HepG2 (cell line): ENCODE data around the gene ALS2. TPM values are rescaled to one million over a fixed set of nuclear protein-coding genes. Genes with fewer than 3 reads are reported as not detected.
A peak's percentile ranks its signal among the peaks of the same experiment; 100 is the strongest.
"Not testable (repeated sequence)": the region's sequence is repeated elsewhere in the genome, so short reads cannot be mapped to it uniquely, and the experiment has no call there.

ENCODE experiments used
- ATAC-seq: fragments of 200-7000 bp; cut with Tn5 transposase; 3 replicates; pipeline ENCODE4 v1.9.1; 2020; ENCODE audit warnings: mild to moderate bottlenecking, moderate library complexity
- BruUV-seq: library from RNA; stranded (reverse); fragments of 400-500 nt; replicated peaks from 2 replicates; lab custom pipeline; 2021; lab: Mats Ljungman, UMichigan
- CTCF ChIA-PET: fragments of 300-600 bp; formaldehyde crosslinking; extraction: SDS; loops from one replicate; lab custom pipeline; 2021; ENCODE audit warnings: low total read pairs, inconsistent platforms, low intra/inter-chr PET ratio; lab: Yijun Ruan, JAX
- POLR2A ChIA-PET: fragments of 350-600 bp; sonication (Branson Sonifier 250); formaldehyde crosslinking; loops from one replicate; lab custom pipeline; 2020; ENCODE audit warnings: antibody characterized with exemption, inconsistent platforms; lab: Yijun Ruan, JAX
- DNase-seq: peaks from one replicate; pipeline ENCODE4 v3.0.0-alpha.2; 2015; ENCODE audit warnings: low spot score
- FAIRE-seq: peaks from 3 replicates; lab custom pipeline; 2011; peaks lifted over from hg19 to GRCh38; lab: Jason Lieb, UNC
- H2AFZ ChIP-seq: one replicate; pipeline ENCODE4 v1.6.1; 2011; ENCODE audit warnings: low read length, inconsistent platforms
- H3K27ac ChIP-seq: fragments of 300-600 bp; 3 replicates; pipeline ENCODE4 v1.8.0; 2011; ENCODE audit warnings: mixed run types, mild to moderate bottlenecking, mixed read lengths, low read length, inconsistent platforms; ENCODE audit not compliant: insufficient read depth; ENCODE audit errors: extremely low read length
- H3K27me3 ChIP-seq, 2 experiments: fragments of 200-600 bp in 1 of 2; 2 replicates in 1 of 2; 3 replicates in 1 of 2; pipeline versions ENCODE4 v1.6.0 to v1.8.0; 2011; ENCODE audit warnings: low read length in 2 of 2, mild to moderate bottlenecking in 2 of 2, moderate library complexity in 2 of 2, inconsistent platforms in 1 of 2; ENCODE audit not compliant: insufficient read depth in 2 of 2, control insufficient read depth in 1 of 2
- H3K36me3 ChIP-seq, 2 experiments: fragments of 200-600 bp in 1 of 2; replicated peaks in 1 of 2; 2 replicates in 1 of 2; 3 replicates in 1 of 2; pipeline versions ENCODE4 v1.5.1 to v1.8.0; 2011; ENCODE audit warnings: low read length in 2 of 2, inconsistent platforms in 1 of 2; ENCODE audit not compliant: insufficient read depth in 2 of 2, control insufficient read depth in 1 of 2
- H3K4me1 ChIP-seq: 2 replicates; pipeline ENCODE4 v1.5.1; 2012; ENCODE audit warnings: low read length, inconsistent platforms; ENCODE audit not compliant: insufficient read depth
- H3K4me2 ChIP-seq: 2 replicates; pipeline ENCODE4 v1.6.0; 2011; ENCODE audit warnings: low read depth, low read length, inconsistent platforms
- H3K4me3 ChIP-seq, 3 experiments: fragments of 200-600 bp in 1 of 3; sonication (generic), shearing (Covaris generic) in 1 of 3; replicated peaks in 1 of 3; 2 replicates each; pipeline ENCODE4 v1.5.1; 2011 to 2016; ENCODE audit warnings: low read length in 3 of 3, inconsistent platforms in 2 of 3, low read depth in 2 of 3, mild to moderate bottlenecking in 2 of 3, control low read depth in 1 of 3, mixed read lengths in 1 of 3; ENCODE audit not compliant: insufficient read depth in 1 of 3
- H3K79me2 ChIP-seq: one replicate; pipeline ENCODE4 v1.6.1; 2011; ENCODE audit warnings: low read length, inconsistent platforms; ENCODE audit not compliant: insufficient read depth
- H3K9ac ChIP-seq: 2 replicates; pipeline ENCODE4 v1.6.0; 2011; ENCODE audit warnings: mild to moderate bottlenecking, low read depth, low read length, inconsistent platforms; ENCODE audit not compliant: insufficient read depth
- H3K9me3 ChIP-seq: 2 replicates; pipeline ENCODE4 v1.5.1; 2012; ENCODE audit warnings: mild to moderate bottlenecking, low read length
- H4K20me1 ChIP-seq: 2 replicates; pipeline ENCODE4 v1.6.0; 2011; ENCODE audit warnings: inconsistent platforms, mild to moderate bottlenecking, low read length, moderate library complexity; ENCODE audit not compliant: insufficient read depth
- AGO1 ChIP-seq: fragments of 200-400 bp; formaldehyde crosslinking; IDR thresholded peaks from 2 replicates; pipeline ENCODE4 v1.6.1; 2017; ENCODE audit warnings: mild to moderate bottlenecking, low read depth, low read length, moderate library complexity; ENCODE audit not compliant: poor library complexity, severe bottlenecking
- HOXD1 ChIP-seq: sonication (generic); formaldehyde crosslinking; IDR thresholded peaks from 2 replicates; pipeline ENCODE4 v1.5.0; 2020; ENCODE audit warnings: missing genetic modification reagents
- PLRG1 ChIP-seq: fragments of 450-650 bp; conservative IDR thresholded peaks from 2 replicates; pipeline ENCODE4 v1.6.1; 2016
- STAG1 ChIP-seq: sonication (generic); formaldehyde crosslinking; IDR thresholded peaks from 2 replicates; pipeline ENCODE4 v1.4.0; 2020; ENCODE audit warnings: missing genetic modification reagents
- XRCC5 ChIP-seq: fragments of 200-400 bp; formaldehyde crosslinking; optimal IDR thresholded peaks from 2 replicates; pipeline ENCODE3; 2017; ENCODE audit warnings: mild to moderate bottlenecking, low read length
- ZC3H13 ChIP-seq: sonication (generic); formaldehyde crosslinking; IDR thresholded peaks from 2 replicates; pipeline ENCODE4 v1.8.1; 2023; ENCODE audit warnings: mild to moderate bottlenecking, missing genetic modification reagents, moderate library complexity
- ZNF30 ChIP-seq: sonication (generic); formaldehyde crosslinking; IDR thresholded peaks from 2 replicates; pipeline ENCODE4 v1.5.0; 2020; ENCODE audit warnings: mild to moderate bottlenecking, missing genetic modification reagents
- ZNF383 ChIP-seq: sonication (generic); formaldehyde crosslinking; IDR thresholded peaks from 2 replicates; pipeline ENCODE4 v1.4.0; 2020; ENCODE audit warnings: missing genetic modification reagents, mild to moderate bottlenecking, borderline replicate concordance
- ZNF567 ChIP-seq: sonication (generic); formaldehyde crosslinking; IDR thresholded peaks from 2 replicates; pipeline ENCODE4 v1.8.1; 2023; ENCODE audit warnings: mild to moderate bottlenecking, missing genetic modification reagents, borderline replicate concordance
- ZNF841 ChIP-seq: sonication (generic); formaldehyde crosslinking; IDR thresholded peaks from 2 replicates; pipeline ENCODE4 v1.8.1; 2023; ENCODE audit warnings: missing genetic modification reagents, borderline replicate concordance
- WGBS: methylation state at CpG from one replicate; pipeline ENCODE4 v1.1.6; 2017; ENCODE audit warnings: low lambda C conversion rate; 5-methylcytosine and 5-hydroxymethylcytosine counted together
- in situ Hi-C: cut with HindIII; loops from 2 replicates; pipeline ENCODE4 v1.10.0; 2017; ENCODE audit warnings: low pct_unique_long_range_greater_than_20kb; ENCODE audit not compliant: extremely low pct_ligation_motif_present
- intact Hi-C: fragments of 100-400 bp; cut with micrococcal nuclease; formaldehyde crosslinking; loops from one replicate; pipeline ENCODE4 v1.10.0; 2022; ENCODE audit not compliant: unreplicated experiment
- polyA plus RNA-seq, 8 experiments: library from polyadenylated mRNA; depleted of rRNA in 3 of 8; stranded (reverse) in 7 of 8; unstranded in 1 of 8; fragments of >200 nt; fragmentation: Illumina TruSeq in 4 of 8; extraction: Trizol in 4 of 8; gene quantifications; 2 replicates each; pipeline versions ENCODE4 v1.2.1 to v1.2.3, GENCODE V29; 2011 to 2016; ENCODE audit warnings: low read depth in 4 of 8, missing spikeins in 1 of 8, mixed read lengths in 1 of 8; ENCODE audit not compliant: insufficient read depth in 1 of 8
- total RNA-seq, 5 experiments: library from RNA; depleted of rRNA; stranded (reverse); fragments of >200 nt; fragmentation: Illumina TruSeq; extraction: Trizol; gene quantifications; 2 replicates each; pipeline ENCODE4 v1.2.3, GENCODE V29; 2016; ENCODE audit warnings: low read depth in 1 of 5
- TF ChIP-seq, protein P1 (sequence below): sonication (generic); formaldehyde crosslinking; IDR thresholded peaks from 2 replicates; pipeline ENCODE4 v1.4.0; 2020; ENCODE audit warnings: missing genetic modification reagents
- TF ChIP-seq, protein P2 (sequence below): sonication (generic); formaldehyde crosslinking; IDR thresholded peaks from 2 replicates; pipeline ENCODE4 v1.5.0; 2020; ENCODE audit warnings: mild to moderate bottlenecking, missing genetic modification reagents, moderate library complexity

The ALS2 gene
- total and polyA plus RNA-seq, 2 of the 13 experiments (the other 11 are each of a cell fraction or from before 2014, with no cell fraction given) = 12.7 to 19.3 TPM

DNA sequence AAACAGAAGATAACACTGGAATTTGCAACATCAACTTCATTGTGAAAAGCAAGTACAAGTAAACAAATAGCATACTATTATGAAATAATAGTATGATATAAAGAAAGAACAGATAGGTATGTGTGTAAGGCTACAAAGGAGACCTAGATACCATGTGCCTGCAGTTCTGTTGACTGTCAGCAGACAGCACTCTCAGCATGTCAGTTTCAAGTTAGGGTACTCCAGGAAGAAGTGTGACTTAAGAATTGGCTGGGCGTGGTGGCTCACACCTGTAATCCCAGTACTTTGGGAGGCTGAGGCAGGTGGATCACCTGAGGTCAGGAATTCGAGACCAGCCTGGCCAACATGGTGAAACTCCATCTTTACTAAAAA, 18.2 kb upstream of the ALS2 start:
- H3K27ac ChIP-seq = not testable (repeated sequence)
- ATAC-seq = peak; percentile 57

DNA sequence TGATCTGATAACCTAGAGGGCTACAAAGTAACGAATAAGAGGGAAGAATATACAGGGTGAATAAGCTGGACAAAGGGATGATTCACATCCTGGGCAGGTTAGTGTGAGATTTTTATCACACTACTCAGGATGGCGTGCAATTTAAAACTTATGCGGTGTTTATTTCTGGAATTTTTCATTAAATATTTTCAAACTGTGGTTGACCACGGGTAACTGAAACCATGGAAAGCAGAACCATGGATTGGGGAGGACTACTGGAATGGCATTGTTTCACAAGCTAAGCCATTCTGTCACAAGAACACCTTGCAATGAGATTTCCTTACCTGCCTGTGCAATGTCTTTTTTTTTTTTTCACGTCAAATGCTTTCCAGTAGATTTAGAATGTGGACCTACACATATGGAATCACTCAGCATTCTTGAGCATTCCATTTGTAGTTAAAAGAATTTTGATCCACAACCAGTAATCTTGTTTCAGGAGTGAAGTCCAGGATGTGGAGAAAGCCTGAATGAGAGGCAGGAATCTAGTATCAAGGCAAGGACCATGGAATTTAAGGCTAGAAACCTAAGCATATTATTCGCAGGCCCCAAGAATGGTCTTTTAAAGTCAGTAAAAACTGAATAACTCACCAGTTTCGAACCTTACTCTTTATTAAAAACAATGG, 17.6 kb upstream of the ALS2 start:
- intact Hi-C loops (no loop called here), in situ Hi-C loops (loop anchor here (10.0 kb wide), 1 partner anchor 386 kb away; no protein-coding TSS in a partner anchor)
- no peaks in the 10 kb centered on the region for H4K20me1 ChIP-seq
- ChIA-PET POLR2A (no interaction called here), CTCF (interaction anchor here (1.5 kb wide), 1 partner anchor 380 kb away, joined by 4 read pairs; no protein-coding TSS in a partner anchor)
- FAIRE-seq (no peak), ATAC-seq (no peak), DNase-seq (no peak)
- H3K9ac ChIP-seq = no peak overlapping the region
- no peaks in the 10 kb centered on the region for H3K27me3 ChIP-seq
- H3K4me3 ChIP-seq = no peak overlapping the region
- H3K4me1 ChIP-seq = no peaks in the 10 kb centered on the region
- 44% methylated on average over 7 of the region's 7 CpGs for WGBS
- H3K79me2 ChIP-seq = no peaks in the 10 kb centered on the region
- H3K4me2 ChIP-seq = no peak overlapping the region
- no peak overlapping the region for H2AFZ ChIP-seq
- H3K9me3 ChIP-seq = no peaks in the 10 kb centered on the region
- H3K36me3 ChIP-seq = no peaks in the 10 kb centered on the region
- no peak overlapping the region for H3K27ac ChIP-seq
- BruUV-seq = no TSS peak
- no peak for TF ChIP-seq ZNF383 (CRISPR knock-in tag)
- no peak for TF ChIP-seq STAG1 (CRISPR knock-in tag)
- TF ChIP-seq XRCC5 = no peak
- no peak for TF ChIP-seq ZNF567 (CRISPR knock-in tag)
- TF ChIP-seq, protein P1, sequence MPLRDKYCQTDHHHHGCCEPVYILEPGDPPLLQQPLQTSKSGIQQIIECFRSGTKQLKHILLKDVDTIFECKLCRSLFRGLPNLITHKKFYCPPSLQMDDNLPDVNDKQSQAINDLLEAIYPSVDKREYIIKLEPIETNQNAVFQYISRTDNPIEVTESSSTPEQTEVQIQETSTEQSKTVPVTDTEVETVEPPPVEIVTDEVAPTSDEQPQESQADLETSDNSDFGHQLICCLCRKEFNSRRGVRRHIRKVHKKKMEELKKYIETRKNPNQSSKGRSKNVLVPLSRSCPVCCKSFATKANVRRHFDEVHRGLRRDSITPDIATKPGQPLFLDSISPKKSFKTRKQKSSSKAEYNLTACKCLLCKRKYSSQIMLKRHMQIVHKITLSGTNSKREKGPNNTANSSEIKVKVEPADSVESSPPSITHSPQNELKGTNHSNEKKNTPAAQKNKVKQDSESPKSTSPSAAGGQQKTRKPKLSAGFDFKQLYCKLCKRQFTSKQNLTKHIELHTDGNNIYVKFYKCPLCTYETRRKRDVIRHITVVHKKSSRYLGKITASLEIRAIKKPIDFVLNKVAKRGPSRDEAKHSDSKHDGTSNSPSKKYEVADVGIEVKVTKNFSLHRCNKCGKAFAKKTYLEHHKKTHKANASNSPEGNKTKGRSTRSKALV (CRISPR knock-in tag) = no peak
- TF ChIP-seq ZNF841 (CRISPR knock-in tag) = no peak
- TF ChIP-seq HOXD1 (CRISPR knock-in tag) = no peak
- no peak for TF ChIP-seq AGO1
- TF ChIP-seq PLRG1 = no peak
- TF ChIP-seq ZC3H13 (CRISPR knock-in tag) = no peak
- TF ChIP-seq ZNF30 (CRISPR knock-in tag) = no peak

More for the DNA sequence above, 18.2 kb upstream of the ALS2 start:
- H2AFZ ChIP-seq, H3K4me1 ChIP-seq, POLR2A ChIA-PET, H3K4me2 ChIP-seq, H3K27me3 ChIP-seq, FAIRE-seq, DNase-seq, H3K79me2 ChIP-seq, H3K36me3 ChIP-seq, H3K9me3 ChIP-seq, H4K20me1 ChIP-seq, intact Hi-C loops, BruUV-seq, H3K9ac ChIP-seq, H3K4me3 ChIP-seq: not testable (repeated sequence)
- WGBS = 14% methylated on average over 2 of the region's 2 CpGs
- in situ Hi-C loops = loop anchor here (10.0 kb wide), 1 partner anchor 386 kb away; no protein-coding TSS in a partner anchor
- TF ChIP-seq, protein P2, sequence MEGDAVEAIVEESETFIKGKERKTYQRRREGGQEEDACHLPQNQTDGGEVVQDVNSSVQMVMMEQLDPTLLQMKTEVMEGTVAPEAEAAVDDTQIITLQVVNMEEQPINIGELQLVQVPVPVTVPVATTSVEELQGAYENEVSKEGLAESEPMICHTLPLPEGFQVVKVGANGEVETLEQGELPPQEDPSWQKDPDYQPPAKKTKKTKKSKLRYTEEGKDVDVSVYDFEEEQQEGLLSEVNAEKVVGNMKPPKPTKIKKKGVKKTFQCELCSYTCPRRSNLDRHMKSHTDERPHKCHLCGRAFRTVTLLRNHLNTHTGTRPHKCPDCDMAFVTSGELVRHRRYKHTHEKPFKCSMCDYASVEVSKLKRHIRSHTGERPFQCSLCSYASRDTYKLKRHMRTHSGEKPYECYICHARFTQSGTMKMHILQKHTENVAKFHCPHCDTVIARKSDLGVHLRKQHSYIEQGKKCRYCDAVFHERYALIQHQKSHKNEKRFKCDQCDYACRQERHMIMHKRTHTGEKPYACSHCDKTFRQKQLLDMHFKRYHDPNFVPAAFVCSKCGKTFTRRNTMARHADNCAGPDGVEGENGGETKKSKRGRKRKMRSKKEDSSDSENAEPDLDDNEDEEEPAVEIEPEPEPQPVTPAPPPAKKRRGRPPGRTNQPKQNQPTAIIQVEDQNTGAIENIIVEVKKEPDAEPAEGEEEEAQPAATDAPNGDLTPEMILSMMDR (CRISPR knock-in tag) = peak; percentile 19
- peak; percentile 26 for TF ChIP-seq STAG1 (CRISPR knock-in tag)
- CTCF ChIA-PET = interaction anchor here (1.5 kb wide), 1 partner anchor 379 kb away, joined by 4 read pairs; no protein-coding TSS in a partner anchor
